Stimulated activated CD4-positive, alpha-beta T cell treated with anti-CD3 and anti-CD28 coated beads, Interleukin-4, amount 100 ng/mL, for 1 hour (primary cell): ENCODE measurements around the gene STYXL2.

Experiments used
- DNase-seq: peaks from one replicate; pipeline ENCODE4 v3.0.0-alpha.2; 2020

Gene STYXL2

DNA sequence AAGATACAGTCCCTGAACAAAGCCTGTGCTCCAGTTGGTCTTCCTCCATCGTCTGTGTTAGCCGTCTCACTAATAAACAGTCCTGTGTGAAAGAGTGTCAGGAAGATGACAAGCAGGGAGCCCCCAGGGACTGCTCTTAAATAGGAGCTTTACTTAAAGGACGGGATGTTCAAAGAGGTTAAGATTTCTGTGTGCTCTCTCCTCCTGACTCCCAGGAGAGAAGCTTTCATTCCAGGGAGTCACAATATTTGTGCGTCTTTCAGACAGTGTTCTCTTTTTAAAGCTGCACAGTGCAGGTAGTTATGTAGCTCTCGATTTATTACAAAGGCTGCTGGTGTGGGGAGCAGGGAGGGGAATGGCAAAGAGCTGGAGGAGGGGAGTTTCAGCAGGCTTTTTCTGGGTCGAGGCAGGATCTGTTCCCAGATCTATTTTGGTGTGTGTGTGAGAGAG, 43.5 kb downstream of the STYXL2 start:
- no peak for DNase-seq

DNA sequence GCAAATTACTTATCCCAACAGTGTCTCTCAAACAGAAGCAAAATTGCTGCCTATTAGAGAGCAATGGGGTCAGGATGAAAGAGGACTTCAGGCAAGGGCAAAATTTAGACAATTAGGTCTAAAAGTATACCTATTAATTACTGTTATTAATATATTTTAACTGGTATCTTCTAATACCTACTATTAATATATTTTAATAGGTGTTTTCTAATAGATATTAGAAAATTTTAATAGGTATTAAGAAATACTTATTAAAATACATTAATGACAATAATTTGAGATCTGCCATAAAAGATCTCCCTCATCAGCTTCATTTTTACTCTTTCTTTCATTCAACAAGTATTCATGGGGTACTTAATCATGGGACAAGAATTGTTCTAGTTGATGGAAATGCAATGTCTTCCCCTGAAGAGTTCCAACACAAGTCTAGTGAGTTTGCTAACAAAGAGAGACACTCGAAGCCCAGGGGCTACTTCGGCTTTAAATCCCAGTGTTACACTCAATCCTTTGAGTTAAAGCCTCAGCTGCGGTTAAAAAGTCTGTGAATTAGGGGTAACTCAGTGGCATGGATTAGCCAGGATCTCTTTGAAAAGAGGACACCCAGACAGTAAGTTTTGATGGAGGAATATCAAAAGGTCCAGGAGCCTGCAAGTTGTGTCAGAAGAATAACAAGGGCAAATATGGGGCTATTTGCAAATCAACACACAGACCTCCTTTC, 44.1 kb downstream of the STYXL2 start:
- no peak for DNase-seq

DNA sequence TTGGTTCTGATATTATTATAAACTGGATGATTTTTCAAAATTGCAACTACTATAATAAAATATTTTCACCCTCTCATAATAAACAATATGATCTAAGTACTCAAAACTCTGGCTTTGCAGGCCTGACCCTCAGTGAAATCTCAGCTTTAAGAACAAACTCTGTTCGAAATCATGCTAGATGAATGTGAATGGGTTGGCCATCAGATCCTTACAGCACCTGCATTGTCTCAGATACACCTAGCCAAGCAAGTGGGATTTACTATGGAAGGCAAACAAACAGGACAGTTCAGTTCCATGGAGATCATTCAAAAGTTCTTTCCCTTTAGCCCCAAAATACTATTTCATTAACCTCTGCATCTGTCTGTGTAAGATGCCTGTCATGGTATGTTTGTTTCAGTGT, 44.8 kb downstream of the STYXL2 start:
- DNase-seq: no peak

DNA sequence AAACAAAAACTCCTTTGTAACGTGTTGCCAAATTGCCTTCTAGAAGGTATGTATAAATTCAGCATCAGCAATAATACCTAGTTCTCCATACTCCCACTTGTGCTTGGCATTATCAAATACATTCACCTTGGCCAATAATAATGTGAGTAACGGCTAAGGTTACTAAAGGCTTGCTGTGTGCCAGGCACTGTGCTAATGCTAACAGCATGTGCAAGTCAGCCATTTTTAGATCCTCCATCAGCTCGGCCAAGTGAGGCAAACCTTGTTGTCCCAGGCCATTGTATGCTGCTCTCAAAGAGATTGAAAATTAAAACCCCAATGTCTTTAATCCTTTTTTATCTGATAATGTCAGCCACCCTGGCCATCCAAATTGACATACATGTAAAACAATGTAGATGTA, 48.1 kb downstream of the STYXL2 start:
- no peak for DNase-seq
